GM12873 (cell line): ENCODE data around the gene SLX4.

Experiments
- TF ChIP-seq, protein P1 (sequence below): IDR thresholded peaks from 2 replicates; pipeline ENCODE4 v1.5.1; 2012; ENCODE audit warnings: low read depth, mild to moderate bottlenecking, moderate library complexity, low read length, control low read depth; ENCODE audit not compliant: insufficient read depth; ENCODE audit errors: missing control alignments

The SLX4 gene

DNA sequence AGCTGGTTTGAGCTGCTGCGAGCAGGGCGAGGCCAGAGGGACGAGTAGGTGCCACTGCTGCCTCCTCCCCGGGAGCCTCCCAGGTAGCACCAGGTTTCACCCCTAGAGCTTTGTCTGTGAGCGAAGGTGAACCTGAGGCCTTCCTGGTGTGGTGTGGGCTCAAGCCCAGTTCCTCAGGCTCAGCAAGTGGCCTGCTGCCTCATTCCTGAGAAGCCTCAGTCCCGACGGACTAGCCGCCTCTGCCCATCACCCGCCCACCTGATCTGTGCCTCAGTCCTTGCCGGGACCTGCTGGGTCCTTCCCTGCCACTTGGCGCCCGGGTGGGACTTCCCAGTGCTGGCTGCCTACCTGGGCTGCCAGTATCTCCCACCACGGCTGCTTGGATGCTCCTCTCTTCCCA lies 35.9 kb downstream of the SLX4 start:
- TF ChIP-seq, protein P1, sequence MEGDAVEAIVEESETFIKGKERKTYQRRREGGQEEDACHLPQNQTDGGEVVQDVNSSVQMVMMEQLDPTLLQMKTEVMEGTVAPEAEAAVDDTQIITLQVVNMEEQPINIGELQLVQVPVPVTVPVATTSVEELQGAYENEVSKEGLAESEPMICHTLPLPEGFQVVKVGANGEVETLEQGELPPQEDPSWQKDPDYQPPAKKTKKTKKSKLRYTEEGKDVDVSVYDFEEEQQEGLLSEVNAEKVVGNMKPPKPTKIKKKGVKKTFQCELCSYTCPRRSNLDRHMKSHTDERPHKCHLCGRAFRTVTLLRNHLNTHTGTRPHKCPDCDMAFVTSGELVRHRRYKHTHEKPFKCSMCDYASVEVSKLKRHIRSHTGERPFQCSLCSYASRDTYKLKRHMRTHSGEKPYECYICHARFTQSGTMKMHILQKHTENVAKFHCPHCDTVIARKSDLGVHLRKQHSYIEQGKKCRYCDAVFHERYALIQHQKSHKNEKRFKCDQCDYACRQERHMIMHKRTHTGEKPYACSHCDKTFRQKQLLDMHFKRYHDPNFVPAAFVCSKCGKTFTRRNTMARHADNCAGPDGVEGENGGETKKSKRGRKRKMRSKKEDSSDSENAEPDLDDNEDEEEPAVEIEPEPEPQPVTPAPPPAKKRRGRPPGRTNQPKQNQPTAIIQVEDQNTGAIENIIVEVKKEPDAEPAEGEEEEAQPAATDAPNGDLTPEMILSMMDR, result no peak

DNA sequence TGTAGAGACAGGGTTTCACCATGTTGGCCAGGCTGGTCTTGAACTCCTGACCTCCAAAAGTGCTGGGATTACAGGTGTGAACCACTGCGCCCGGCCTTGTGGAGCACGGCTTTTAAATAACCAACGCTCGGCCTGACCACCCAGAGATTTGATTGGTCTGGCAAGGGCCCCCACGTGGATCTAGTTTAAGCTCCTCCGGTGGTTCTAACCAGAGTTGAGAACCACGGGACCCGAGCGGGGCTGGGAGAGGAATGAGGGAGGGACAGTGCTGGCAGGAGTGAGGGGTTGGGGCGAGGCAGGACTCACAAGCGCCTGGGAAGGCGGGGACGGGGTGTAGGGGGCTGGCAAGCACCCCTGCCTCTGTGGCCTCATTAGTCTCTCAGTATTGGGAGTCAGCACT lies 37.2 kb downstream of the SLX4 start:
- TF ChIP-seq, protein P1, result no peak

DNA sequence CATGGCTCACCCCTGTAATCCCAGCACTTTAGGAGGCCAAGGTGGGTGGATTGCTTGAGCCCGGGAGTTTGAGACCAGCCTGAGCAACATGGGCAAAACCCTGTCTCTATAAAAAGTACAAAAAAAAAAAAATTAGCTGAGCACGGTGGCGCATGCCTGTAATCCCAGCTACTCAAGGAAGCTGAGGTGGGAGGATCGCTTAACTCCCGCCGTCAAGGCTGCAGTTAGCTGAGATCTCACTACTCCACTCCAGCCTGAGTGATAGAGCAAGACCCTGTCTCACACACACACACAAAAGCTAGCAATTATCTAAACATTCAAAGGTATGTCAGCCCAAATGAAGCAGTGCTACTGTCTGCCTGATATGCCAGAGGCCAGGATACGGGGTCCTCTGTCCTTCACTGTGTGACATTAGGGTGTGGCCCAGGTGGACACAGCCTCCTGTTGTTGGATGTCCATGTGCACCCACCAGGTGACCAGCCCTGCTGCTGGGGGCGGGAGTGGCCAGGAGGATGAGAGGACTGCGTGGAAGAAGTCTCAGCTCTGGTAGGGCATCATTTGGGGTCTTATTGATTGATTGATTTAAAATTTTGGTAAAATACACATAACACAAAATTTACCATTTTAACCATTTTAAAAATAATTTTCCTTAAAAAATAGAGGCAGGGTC lies 38.1 kb downstream of the SLX4 start:
- TF ChIP-seq, protein P1, result no peak

DNA sequence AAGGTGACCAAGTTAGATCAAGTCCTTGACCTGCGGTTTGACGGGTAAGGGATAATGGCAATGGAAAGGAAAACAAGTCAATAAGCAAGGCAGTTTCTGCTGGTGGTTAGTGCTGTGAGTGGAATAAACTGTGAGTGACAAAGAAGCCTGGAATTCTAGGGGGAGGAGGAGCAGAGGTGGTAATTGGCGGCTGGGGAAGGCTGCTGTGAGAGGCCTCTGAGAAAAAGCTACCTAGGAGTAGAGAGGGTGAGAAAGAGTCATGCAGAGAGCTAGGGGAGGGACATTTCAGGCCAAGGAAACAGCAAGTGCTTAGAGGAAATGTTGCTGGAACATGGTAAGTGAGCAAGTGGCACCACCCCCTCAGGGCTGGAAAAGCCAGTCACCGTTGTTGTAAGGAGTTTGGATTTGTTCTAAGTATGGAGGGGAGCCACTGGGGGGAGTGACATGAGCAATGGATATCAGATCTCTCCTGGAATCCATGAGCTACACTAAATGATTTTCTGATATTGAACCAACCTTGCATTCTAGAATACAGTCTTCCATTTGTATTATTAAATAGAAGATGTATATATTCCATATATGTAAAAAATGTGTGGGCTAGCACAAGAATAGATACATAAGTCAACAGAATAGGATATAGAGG lies 40.9 kb downstream of the SLX4 start:
- TF ChIP-seq, protein P1, result no peak

DNA sequence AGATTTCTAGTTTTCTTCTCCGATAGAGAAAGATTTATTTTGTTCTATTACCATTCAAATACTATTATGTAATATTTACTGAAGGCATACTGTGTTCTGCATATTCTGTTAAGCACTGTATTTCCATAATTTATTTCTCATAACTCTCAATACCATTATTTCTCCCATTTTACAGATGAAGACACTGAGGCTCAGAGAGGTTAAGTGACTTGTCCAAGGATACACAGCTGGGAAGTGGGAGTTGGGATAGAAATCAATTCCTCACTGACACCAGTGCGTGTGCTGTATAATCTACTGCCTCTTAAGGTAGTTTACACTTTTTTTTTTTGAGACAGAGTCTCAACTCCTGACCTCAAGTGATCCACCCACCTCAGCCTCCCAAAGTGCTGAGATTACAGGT lies 41.6 kb downstream of the SLX4 start:
- TF ChIP-seq, protein P1, result no peak

DNA sequence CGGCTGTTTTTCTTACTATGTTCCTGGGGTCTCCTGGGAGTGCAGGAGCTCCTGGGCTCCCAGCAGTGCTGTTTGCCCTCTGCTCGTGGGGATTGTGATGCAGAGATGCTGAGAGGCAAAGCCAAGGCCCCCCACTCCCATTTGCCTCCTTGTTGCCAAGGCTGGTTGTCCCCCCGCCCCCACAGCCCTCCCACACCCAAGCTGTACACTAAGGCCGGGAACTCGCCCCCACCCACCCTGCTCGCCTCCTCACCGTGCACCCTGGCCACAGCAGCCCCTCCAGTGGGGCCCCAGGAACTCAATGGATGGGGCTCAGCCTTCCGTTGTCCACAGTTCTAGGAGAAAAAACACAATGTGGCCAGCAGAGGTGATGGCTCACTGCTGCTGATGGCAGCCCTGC lies 44.4 kb downstream of the SLX4 start:
- TF ChIP-seq, protein P1, result no peak

DNA sequence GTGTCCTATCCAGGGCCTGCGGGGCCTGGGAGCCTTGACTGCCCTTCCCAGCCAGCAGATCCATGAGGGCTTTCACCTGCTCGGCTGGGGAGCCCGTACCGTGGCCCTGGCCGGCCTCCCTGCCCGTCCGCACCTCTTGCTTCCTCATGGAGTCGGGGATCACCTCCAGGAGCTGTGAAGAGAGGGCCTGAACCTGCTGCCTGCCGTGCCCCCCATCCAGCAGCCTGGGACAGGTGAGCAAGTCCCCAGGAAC lies 46.6 kb downstream of the SLX4 start:
- TF ChIP-seq, protein P1, result no peak
